AG04449 (cell line): ENCODE results near the gene ELK1.

Source experiments
- CTCF ChIA-PET: fragments of 350-600 bp; formaldehyde crosslinking; extraction: SDS; loops from one replicate; lab custom pipeline; 2021; ENCODE audit warnings: antibody characterized with exemption; lab: Yijun Ruan, JAX
- POLR2A ChIA-PET: fragments of 400-600, 350-600 bp; formaldehyde crosslinking; extraction: SDS; loops from one replicate; lab custom pipeline; 2020; ENCODE audit warnings: antibody characterized with exemption, inconsistent platforms; lab: Yijun Ruan, JAX
- DNase-seq: peaks from one replicate; pipeline ENCODE4 v3.0.0-alpha.2; 2010; ENCODE audit warnings: low read depth, low spot score
- H3K4me3 ChIP-seq: 2 replicates; pipeline ENCODE4 v1.5.1; 2011; ENCODE audit warnings: low read depth, mild to moderate bottlenecking, control low read depth, low read length
- CTCF ChIP-seq: IDR thresholded peaks from one replicate; pipeline ENCODE4 v1.5.1; 2011; ENCODE audit warnings: mild to moderate bottlenecking, moderate library complexity, low read length, control low read depth, inconsistent platforms; ENCODE audit not compliant: insufficient read depth; ENCODE audit errors: missing control alignments

ELK1 gene

DNA sequence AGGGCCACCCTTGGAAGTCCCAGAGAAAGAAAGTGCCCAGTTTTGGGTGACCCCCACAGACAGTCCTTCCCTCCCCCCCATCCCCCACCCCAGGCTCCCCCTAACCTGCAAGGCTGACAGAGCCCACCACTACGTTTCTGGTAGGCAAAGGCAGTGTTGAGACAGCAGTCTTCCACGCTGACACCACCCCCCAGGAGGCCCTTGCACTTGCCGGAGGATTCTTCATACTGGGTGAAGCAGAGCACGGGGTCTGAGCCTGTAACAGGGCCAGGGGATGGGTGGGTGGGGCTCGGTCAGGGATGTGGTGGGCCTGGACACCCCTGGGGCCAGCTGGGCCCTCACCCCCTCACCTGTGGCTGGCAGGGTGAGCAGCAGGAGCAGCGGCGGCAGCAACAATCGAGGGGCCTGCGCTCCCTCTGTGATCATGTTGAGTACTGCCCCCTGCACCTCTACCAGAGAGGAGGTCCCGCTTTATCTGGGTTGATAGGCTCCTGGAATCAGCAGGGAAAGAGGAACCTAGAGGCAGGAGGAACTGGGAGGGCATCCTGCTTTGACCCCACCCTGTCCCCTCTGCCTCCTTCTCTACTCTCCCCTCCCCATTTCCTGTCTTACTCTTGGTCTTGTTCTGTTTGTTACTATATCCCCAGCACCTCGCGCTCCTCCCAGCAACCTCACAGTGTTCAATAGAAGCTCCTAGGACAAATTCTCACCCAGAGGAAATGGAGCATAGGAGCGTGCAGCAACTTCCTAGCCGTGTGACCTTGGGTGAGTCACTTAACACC, 20.8 kb downstream of the ELK1 start, which contains the start of gene CFP:
CFP (minus strand) TSS at position 512 of the 782 bp plus-strand sequence; CDS start at position 426, 86 bp downstream.
- DNase-seq: no peak
- ChIA-PET CTCF (interaction anchor here (1.0 to 1.1 kb wide), 2 partner anchors 14 to 67 kb away, joined by 3 read pairs; no protein-coding TSS in a partner anchor), POLR2A (no interaction called here)
- no peak for TF ChIP-seq CTCF
- no peak within 1 kb of the TSS for H3K4me3 ChIP-seq

DNA sequence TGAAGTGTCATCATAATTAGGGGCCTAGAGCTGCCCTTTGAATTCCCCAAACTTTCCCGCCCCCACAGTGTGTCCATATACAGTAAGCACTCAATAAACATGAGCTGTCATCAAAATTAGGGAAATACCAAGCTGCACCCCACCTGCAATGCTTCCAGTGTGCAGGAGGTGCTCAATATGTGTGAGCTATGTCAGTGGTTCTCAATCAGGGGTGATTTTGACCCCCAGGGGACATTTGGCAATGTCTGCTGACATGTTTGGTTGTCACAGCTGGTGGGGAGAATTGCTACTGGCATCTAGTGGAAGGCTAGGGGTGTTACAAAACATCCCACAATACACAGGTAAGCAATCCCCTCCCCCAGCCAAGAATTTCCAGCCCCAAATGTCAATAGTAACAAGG, 21.4 kb downstream of the ELK1 start:
- no peak for TF ChIP-seq CTCF
- CTCF ChIA-PET: interaction anchor here (1.0 kb wide), 1 partner anchor 14 kb away, joined by 3 read pairs; no protein-coding TSS in a partner anchor
- no peak for DNase-seq
- H3K4me3 ChIP-seq: no peak overlapping the region
- POLR2A ChIA-PET: no interaction called here

DNA sequence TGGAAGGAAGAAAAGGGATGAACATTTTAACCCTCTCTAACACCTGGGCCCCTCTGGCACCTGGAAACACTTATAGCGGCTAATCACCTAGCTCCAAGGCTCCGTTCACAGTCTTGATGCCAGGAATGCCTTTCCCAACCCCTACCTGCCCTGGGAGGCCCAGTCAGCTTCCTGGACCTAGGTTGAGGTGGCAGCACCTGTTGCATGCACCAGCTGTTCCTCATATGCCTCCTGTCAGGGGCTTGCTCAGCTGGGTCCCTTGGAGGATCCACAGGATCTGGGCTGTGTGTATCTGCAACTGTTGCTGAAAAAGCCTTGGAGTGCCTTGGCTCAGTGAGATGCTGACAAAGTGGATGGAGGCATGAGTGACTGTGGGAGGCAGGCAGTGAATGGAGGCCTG, 25.0 kb downstream of the ELK1 start:
- ChIA-PET CTCF (interaction anchor here (1.1 kb wide), 1 partner anchor 19 kb away, joined by 4 read pairs; no protein-coding TSS in a partner anchor), POLR2A (no interaction called here)
- TF ChIP-seq CTCF: no peak
- H3K4me3 ChIP-seq: no peak overlapping the region
- DNase-seq: no peak

- H3K4me3 ChIP-seq: peak overlapping the region; percentile 51
- ChIA-PET CTCF (no interaction called here), POLR2A (interaction anchor here (0.5 kb wide), 1 partner anchor 42 kb away, joined by 4 read pairs; no protein-coding TSS in a partner anchor)
- no peak for DNase-seq
- no peak for TF ChIP-seq CTCF
Measured at GRCh38 chrX:47623540-47624027, 26.8 kb downstream of the ELK1 start.

DNA sequence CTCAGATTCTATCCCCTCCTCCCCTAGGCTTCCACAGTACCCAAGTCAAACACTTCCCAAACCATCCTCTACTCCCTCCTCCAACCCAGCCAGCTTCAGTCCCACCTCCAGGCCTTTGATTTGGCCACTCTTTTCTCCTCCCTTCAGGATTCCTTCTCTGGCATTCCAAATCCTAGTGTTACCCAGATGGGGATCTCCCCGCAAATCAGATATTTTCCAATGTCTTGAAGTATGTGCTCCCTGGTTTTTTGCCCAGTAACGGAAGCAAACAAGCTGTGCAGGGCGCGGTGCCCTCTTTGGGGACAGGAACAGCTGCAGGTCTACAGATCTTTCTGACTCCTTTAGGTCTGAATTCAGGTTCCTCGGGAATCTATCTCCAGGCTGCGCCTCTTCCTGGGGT, 28.5 kb downstream of the ELK1 start:
- TF ChIP-seq CTCF: no peak
- DNase-seq: no peak
- no peak overlapping the region for H3K4me3 ChIP-seq
- ChIA-PET POLR2A (no interaction called here), CTCF (no interaction called here)

DNA sequence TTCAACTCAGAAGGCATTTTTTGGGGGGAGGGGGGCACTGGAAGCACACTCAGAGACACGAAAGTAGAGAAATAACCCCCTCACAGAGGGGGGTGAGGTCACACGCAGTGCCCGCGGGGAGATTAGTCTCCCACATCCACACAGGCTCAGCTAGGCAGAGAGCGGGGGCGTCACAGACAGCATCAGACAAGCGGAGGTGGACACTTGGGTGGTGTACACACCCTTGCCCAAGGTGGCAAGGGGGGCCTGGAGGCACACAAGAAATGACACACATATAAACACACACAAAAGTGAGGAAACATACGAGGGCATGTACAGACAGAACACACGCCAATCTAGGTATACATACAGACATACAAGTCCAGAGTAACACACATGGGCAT, 30.1 kb downstream of the ELK1 start:
- no peak for TF ChIP-seq CTCF
- H3K4me3 ChIP-seq: no peak overlapping the region
- ChIA-PET CTCF (no interaction called here), POLR2A (no interaction called here)
- DNase-seq: no peak
